SK-N-SH treated with all-trans-retinoic acid at 6 μM for 48 hours (cell line): ENCODE measurements around the gene NID1.

Source experiments
- ATAC-seq: fragments of 200-7000 bp; cut with Tn5 transposase; 3 replicates; pipeline ENCODE4 v1.9.1; 2020; ENCODE audit warnings: mild to moderate bottlenecking, moderate library complexity
- ARNTL ChIP-seq: fragments of 450-650 bp; formaldehyde crosslinking; IDR thresholded peaks from 2 replicates; pipeline ENCODE4 v1.5.0; 2020; ENCODE audit warnings: low read depth, mild to moderate bottlenecking, moderate library complexity, borderline replicate concordance
- BACH2 ChIP-seq: fragments of 250-450 bp; sonication (Bioruptor Pico); IDR thresholded peaks from 2 replicates; pipeline ENCODE4 v1.9.0; 2021; ENCODE audit warnings: mild to moderate bottlenecking, borderline replicate concordance
- CSDC2 ChIP-seq: fragments of 250-450 bp; sonication (Bioruptor Pico); IDR thresholded peaks from 2 replicates; pipeline ENCODE4 v1.5.0; 2020; ENCODE audit warnings: mild to moderate bottlenecking, moderate library complexity
- ESRRG ChIP-seq: fragments of 250-450 bp; sonication (Bioruptor Pico); IDR thresholded peaks from 2 replicates; pipeline ENCODE4 v1.6.1; 2021; ENCODE audit warnings: mild to moderate bottlenecking
- GLIS3 ChIP-seq: fragments of 250-450 bp; sonication (Bioruptor Pico); IDR thresholded peaks from 2 replicates; pipeline ENCODE4 v1.5.0; 2020; ENCODE audit warnings: mild to moderate bottlenecking, moderate library complexity
- ISL1 ChIP-seq: fragments of 250-450 bp; sonication (Bioruptor Pico); IDR thresholded peaks from 2 replicates; pipeline ENCODE4 v2.1.2; 2022; ENCODE audit warnings: mild to moderate bottlenecking, moderate library complexity
- OSR1 ChIP-seq: fragments of 250-450 bp; sonication (Bioruptor Pico); IDR thresholded peaks from 2 replicates; pipeline ENCODE4 v1.8.0; 2022; ENCODE audit warnings: moderate library complexity, mild to moderate bottlenecking, inconsistent platforms
- PPARA ChIP-seq: fragments of 250-450 bp; sonication (Bioruptor Pico); IDR thresholded peaks from 2 replicates; pipeline ENCODE4 v1.5.0; 2020; ENCODE audit warnings: mild to moderate bottlenecking, borderline replicate concordance
- RARB ChIP-seq: fragments of 250-450 bp; sonication (Bioruptor Pico); IDR thresholded peaks from 2 replicates; pipeline ENCODE4 v1.8.0; 2021; ENCODE audit warnings: mild to moderate bottlenecking, moderate library complexity
- SNAI2 ChIP-seq: fragments of 250-450 bp; sonication (Bioruptor Pico); IDR thresholded peaks from 2 replicates; pipeline ENCODE4 v1.5.0; 2020; ENCODE audit warnings: mild to moderate bottlenecking, moderate library complexity
- TCF4 ChIP-seq: fragments of 250-450 bp; sonication (Bioruptor Pico); IDR thresholded peaks from 2 replicates; pipeline ENCODE4 v1.8.0; 2021; ENCODE audit warnings: mild to moderate bottlenecking, moderate library complexity, borderline replicate concordance
- TOX ChIP-seq: fragments of 250-450 bp; sonication (Bioruptor Pico); IDR thresholded peaks from 2 replicates; pipeline ENCODE4 v1.8.0; 2021; ENCODE audit warnings: mild to moderate bottlenecking, moderate library complexity, borderline replicate concordance
- ZC3H10 ChIP-seq: fragments of 250-450 bp; sonication (Bioruptor Pico); IDR thresholded peaks from 2 replicates; pipeline ENCODE4 v1.5.1; 2021; ENCODE audit warnings: mild to moderate bottlenecking, moderate library complexity
- ZFP3 ChIP-seq: fragments of 250-450 bp; sonication (Bioruptor Pico); IDR thresholded peaks from 2 replicates; pipeline ENCODE4 v1.5.0; 2020; ENCODE audit warnings: mild to moderate bottlenecking, moderate library complexity
- ZNF70 ChIP-seq: fragments of 450-650 bp; formaldehyde crosslinking; IDR thresholded peaks from 2 replicates; pipeline ENCODE4 v1.5.0; 2020; ENCODE audit warnings: mild to moderate bottlenecking, moderate library complexity
- ZNF8 ChIP-seq: fragments of 450-650 bp; formaldehyde crosslinking; IDR thresholded peaks from 2 replicates; pipeline ENCODE4 v1.5.0; 2020; ENCODE audit warnings: mild to moderate bottlenecking, moderate library complexity
- TF ChIP-seq, protein P1 (sequence below): fragments of 250-450 bp; sonication (Bioruptor Pico); IDR thresholded peaks from 2 replicates; pipeline ENCODE4 v1.8.0; 2020; ENCODE audit warnings: mild to moderate bottlenecking, moderate library complexity, borderline replicate concordance
- TF ChIP-seq, protein P2 (sequence below): fragments of 250-450 bp; sonication (Bioruptor Pico); IDR thresholded peaks from 2 replicates; pipeline ENCODE4 v1.5.1; 2020; ENCODE audit warnings: low read depth, mild to moderate bottlenecking, moderate library complexity
- TF ChIP-seq, protein P3 (sequence below): fragments of 250-450 bp; sonication (Bioruptor Pico); IDR thresholded peaks from 2 replicates; pipeline ENCODE4 v1.5.1; 2021; ENCODE audit warnings: mild to moderate bottlenecking, moderate library complexity
- TF ChIP-seq, protein P4 (sequence below): fragments of 250-450 bp; sonication (Bioruptor Pico); IDR thresholded peaks from 2 replicates; pipeline ENCODE4 v1.8.0; 2021; ENCODE audit warnings: low read depth, mild to moderate bottlenecking, moderate library complexity, borderline replicate concordance

The NID1 gene

DNA sequence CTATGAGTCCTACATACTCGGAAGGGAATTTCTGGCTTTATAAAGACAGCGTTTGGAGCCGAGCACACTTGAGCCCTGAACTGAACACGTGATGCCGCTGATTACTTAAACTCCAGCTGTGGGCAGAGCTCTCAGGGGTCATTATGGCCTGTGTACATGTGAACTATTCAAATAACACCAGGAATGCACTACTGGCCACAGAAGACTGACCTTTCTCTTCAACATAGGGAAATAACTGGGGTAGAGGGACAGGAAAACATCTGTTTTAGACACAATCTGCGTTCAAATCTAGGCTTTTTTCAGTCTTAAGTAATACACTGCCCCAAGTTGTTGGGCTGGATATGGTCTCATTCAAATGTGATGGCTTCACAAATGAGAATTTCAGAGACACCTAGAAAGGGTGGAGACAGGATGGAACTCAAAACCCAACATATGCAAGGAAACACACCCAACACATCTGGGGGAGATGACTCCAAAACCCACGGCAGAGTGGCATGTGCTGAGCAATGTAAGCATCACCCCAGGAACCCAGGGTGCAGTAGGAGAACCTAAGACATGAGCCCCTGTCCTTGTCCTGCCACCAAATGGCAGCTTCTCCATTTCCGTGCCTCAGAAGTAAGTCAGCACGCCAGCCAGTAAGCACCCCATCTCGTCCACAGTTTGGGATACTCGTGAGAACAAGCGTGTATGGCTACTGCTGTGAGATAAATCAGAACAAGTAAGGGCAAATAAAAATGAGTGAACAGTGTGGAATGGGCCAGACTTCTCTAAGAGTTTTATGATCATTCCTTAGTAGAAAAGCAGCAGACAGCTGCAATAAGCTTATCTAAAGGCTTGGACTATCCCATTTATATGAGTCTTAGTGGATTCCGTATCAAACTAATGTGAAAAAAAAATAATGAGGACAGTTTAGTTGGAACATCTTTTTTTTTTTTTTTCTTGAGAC is 24.9 kb downstream of the NID1 start:
- no peak for ATAC-seq
- TF ChIP-seq OSR1 (CRISPR knock-in tag) = no peak
- TF ChIP-seq ZC3H10 (CRISPR knock-in tag) = no peak
- TF ChIP-seq TOX (CRISPR knock-in tag) = no peak
- no peak for TF ChIP-seq ISL1 (CRISPR knock-in tag)
- TF ChIP-seq, protein P1, sequence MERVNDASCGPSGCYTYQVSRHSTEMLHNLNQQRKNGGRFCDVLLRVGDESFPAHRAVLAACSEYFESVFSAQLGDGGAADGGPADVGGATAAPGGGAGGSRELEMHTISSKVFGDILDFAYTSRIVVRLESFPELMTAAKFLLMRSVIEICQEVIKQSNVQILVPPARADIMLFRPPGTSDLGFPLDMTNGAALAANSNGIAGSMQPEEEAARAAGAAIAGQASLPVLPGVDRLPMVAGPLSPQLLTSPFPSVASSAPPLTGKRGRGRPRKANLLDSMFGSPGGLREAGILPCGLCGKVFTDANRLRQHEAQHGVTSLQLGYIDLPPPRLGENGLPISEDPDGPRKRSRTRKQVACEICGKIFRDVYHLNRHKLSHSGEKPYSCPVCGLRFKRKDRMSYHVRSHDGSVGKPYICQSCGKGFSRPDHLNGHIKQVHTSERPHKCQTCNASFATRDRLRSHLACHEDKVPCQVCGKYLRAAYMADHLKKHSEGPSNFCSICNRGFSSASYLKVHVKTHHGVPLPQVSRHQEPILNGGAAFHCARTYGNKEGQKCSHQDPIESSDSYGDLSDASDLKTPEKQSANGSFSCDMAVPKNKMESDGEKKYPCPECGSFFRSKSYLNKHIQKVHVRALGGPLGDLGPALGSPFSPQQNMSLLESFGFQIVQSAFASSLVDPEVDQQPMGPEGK (CRISPR knock-in tag) = no peak
- TF ChIP-seq ESRRG = no peak
- no peak for TF ChIP-seq PPARA (CRISPR knock-in tag)
- TF ChIP-seq, protein P2, sequence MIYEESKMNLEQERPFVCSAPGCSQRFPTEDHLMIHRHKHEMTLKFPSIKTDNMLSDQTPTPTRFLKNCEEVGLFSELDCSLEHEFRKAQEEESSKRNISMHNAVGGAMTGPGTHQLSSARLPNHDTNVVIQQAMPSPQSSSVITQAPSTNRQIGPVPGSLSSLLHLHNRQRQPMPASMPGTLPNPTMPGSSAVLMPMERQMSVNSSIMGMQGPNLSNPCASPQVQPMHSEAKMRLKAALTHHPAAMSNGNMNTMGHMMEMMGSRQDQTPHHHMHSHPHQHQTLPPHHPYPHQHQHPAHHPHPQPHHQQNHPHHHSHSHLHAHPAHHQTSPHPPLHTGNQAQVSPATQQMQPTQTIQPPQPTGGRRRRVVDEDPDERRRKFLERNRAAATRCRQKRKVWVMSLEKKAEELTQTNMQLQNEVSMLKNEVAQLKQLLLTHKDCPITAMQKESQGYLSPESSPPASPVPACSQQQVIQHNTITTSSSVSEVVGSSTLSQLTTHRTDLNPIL (CRISPR knock-in tag) = no peak
- TF ChIP-seq TCF4 (CRISPR knock-in tag) = no peak
- TF ChIP-seq BACH2 (CRISPR knock-in tag) = no peak
- TF ChIP-seq CSDC2 (CRISPR knock-in tag) = no peak
- TF ChIP-seq GLIS3 (CRISPR knock-in tag) = no peak
- TF ChIP-seq ZNF70 (CRISPR knock-in tag) = no peak
- TF ChIP-seq, protein P3, sequence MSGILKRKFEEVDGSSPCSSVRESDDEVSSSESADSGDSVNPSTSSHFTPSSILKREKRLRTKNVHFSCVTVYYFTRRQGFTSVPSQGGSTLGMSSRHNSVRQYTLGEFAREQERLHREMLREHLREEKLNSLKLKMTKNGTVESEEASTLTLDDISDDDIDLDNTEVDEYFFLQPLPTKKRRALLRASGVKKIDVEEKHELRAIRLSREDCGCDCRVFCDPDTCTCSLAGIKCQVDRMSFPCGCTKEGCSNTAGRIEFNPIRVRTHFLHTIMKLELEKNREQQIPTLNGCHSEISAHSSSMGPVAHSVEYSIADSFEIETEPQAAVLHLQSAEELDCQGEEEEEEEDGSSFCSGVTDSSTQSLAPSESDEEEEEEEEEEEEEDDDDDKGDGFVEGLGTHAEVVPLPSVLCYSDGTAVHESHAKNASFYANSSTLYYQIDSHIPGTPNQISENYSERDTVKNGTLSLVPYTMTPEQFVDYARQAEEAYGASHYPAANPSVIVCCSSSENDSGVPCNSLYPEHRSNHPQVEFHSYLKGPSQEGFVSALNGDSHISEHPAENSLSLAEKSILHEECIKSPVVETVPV (CRISPR knock-in tag) = no peak
- no peak for TF ChIP-seq RARB (CRISPR knock-in tag)
- no peak for TF ChIP-seq ZFP3 (CRISPR knock-in tag)

DNA sequence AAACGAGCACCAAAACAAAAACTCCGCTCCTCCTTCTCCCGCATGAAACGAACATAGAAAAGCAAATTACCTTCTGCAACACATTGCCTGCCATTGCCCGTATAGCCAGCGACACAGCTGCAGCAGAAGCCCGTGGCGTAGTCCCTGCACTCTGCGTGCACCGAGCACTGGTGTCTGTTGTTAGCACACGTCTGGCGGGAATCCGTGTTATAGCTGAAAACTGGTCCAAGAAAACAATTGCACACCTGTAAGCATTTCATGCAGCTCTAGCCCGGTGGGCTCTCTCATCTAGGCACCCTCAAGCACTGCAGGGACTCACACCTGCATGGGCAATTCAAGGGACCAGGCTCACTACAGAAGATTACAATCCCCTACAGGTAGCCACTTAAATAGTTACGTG is 26.9 kb downstream of the NID1 start:
- no peak for ATAC-seq
- TF ChIP-seq, protein P4, sequence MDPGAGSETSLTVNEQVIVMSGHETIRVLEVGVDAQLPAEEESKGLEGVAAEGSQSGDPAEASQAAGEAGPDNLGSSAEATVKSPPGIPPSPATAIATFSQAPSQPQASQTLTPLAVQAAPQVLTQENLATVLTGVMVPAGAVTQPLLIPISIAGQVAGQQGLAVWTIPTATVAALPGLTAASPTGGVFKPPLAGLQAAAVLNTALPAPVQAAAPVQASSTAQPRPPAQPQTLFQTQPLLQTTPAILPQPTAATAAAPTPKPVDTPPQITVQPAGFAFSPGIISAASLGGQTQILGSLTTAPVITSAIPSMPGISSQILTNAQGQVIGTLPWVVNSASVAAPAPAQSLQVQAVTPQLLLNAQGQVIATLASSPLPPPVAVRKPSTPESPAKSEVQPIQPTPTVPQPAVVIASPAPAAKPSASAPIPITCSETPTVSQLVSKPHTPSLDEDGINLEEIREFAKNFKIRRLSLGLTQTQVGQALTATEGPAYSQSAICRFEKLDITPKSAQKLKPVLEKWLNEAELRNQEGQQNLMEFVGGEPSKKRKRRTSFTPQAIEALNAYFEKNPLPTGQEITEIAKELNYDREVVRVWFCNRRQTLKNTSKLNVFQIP (CRISPR knock-in tag) = no peak
- TF ChIP-seq ZFP3 (CRISPR knock-in tag) (no peak), ZNF8 (CRISPR knock-in tag) (no peak), RARB (CRISPR knock-in tag) (no peak), TCF4 (CRISPR knock-in tag) (no peak), OSR1 (CRISPR knock-in tag) (no peak), ARNTL (CRISPR knock-in tag) (no peak), CSDC2 (CRISPR knock-in tag) (no peak), ESRRG (no peak), PPARA (CRISPR knock-in tag) (no peak), ZC3H10 (CRISPR knock-in tag) (no peak), ZNF70 (CRISPR knock-in tag) (no peak), SNAI2 (CRISPR knock-in tag) (no peak), TOX (CRISPR knock-in tag) (no peak), GLIS3 (CRISPR knock-in tag) (no peak), ISL1 (CRISPR knock-in tag) (no peak)
- TF ChIP-seq, protein P1 (CRISPR knock-in tag) = no peak
- TF ChIP-seq, protein P3 (CRISPR knock-in tag) = no peak
